Measurements from ENCODE around the gene ZNF655.

GRCh38 chr7:99521399-99521798 lies 37.0 kb upstream of the ZNF655 start:
- TF ChIP-seq CTCF (conservative IDR thresholded peaks at IDR 0.05; ENCODE audit: low read depth, low read length), result no peak
- TF ChIP-seq EZH2 (IDR thresholded peaks at IDR 0.05; ENCODE audit: borderline replicate concordance, low read depth, low read length, poor library complexity, severe bottlenecking), result no peak

Data from A673 (cell line).